ENCODE data around the gene SUGP1. TPM values are rescaled to one million over a fixed set of nuclear protein-coding genes. Genes with fewer than 3 reads are reported as not detected.

SUGP1 gene
- polyA plus RNA-seq, 1 donor from 2014 or later: 82.0 TPM

DNA sequence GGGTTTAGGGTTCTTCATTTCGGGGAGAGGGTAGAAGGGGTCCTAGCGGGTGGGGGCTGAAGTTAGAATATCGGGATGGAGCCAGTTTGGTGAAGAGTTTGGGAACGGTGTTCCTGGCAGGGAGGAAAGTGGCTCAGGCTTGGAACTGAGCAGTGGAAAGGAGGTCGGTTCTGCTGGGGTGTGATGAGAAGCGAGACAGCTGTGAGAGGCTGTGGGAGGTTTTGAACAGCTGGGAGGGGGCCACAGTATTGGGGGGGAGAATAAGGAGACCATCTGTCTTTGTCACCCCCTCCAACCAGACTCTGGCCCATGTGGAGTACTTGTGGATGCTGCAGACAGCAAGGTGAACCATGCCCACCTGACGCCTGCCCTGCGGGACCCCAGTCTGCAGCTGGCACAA, 46.2 kb downstream of the SUGP1 start:
- H4K20me1 ChIP-seq (ENCODE audit: insufficient read depth): no peaks in the 10 kb centered on the region
- H3K4me3 ChIP-seq (ENCODE audit: low read length): no peak overlapping the region
- H3K36me3 ChIP-seq (ENCODE audit: insufficient read depth, low read length): no peaks in the 10 kb centered on the region
- no peak overlapping the region for H3K4me2 ChIP-seq (ENCODE audit: low read length)
- H3K27ac ChIP-seq (ENCODE audit: low read length): no peak overlapping the region
- no peaks in the 10 kb centered on the region for H3K9me2 ChIP-seq (ENCODE audit: insufficient read depth, low read length)
- H3K9ac ChIP-seq (ENCODE audit: low read length): no peak overlapping the region
- no peaks in the 10 kb centered on the region for H3F3A ChIP-seq (ENCODE audit: insufficient read depth, low read length, poor library complexity, severe bottlenecking)
- no peak overlapping the region for H2AFZ ChIP-seq (ENCODE audit: low read depth, low read length)
- no peaks in the 10 kb centered on the region for H3K79me2 ChIP-seq (replicated peaks; ENCODE audit: insufficient read depth, low read length)
- no peak for TF ChIP-seq SMC3 (conservative IDR thresholded peaks at IDR 0.05; ENCODE audit: poor library complexity)
- H3K27me3 ChIP-seq (ENCODE audit: insufficient read depth, low read depth, low read length): no peaks in the 10 kb centered on the region
- H3K9me3 ChIP-seq (ENCODE audit: low read length): no peaks in the 10 kb centered on the region

DNA sequence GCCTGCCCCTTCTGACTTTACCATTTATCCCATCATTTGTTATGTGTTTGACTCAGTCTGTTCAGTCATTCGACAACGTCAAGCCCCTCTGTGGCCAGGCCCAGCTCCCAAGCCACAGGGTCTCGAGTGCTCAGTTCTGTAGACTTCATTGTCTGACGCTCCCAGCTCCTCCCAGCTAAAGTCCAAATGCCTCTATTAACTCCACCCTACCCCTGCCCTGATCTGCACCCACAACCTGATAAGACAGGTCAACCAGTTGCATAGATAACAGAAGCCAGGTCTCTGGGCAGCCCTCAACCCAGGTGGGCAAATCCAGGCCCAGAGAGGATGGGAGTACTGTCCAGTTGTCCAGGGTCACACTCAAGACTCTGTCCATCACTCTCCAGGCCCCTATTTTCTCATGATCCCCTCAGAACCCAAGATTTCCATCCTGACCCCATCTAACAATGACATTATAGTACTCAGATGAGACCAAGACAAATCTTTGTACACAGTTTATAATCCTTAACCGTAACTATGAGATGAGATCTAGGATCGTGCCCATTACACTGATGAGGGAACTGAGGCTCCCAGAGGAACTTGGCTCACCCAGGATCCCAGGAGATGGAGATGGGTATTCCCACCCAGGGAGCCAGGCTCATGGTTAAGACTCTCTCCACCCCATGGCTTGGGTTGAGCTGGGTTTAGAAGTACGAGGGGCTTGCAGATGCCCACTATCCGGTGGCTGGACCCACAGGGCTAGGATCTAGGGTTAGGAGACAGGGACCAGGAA, 48.3 kb downstream of the SUGP1 start:
- Histone ChIP-seq H3K4me3 (ENCODE audit: low read length) (no peak overlapping the region), H3K27ac (ENCODE audit: low read length) (no peak overlapping the region), H2AFZ (ENCODE audit: low read depth, low read length) (no peak overlapping the region), H3K9me3 (ENCODE audit: low read length) (no peaks in the 10 kb centered on the region), H4K20me1 (ENCODE audit: insufficient read depth) (no peaks in the 10 kb centered on the region), H3F3A (ENCODE audit: insufficient read depth, low read length, poor library complexity, severe bottlenecking) (no peaks in the 10 kb centered on the region), H3K36me3 (ENCODE audit: insufficient read depth, low read length) (no peaks in the 10 kb centered on the region), H3K9ac (ENCODE audit: low read length) (no peak overlapping the region), H3K27me3 (ENCODE audit: insufficient read depth, low read depth, low read length) (no peaks in the 10 kb centered on the region), H3K4me2 (ENCODE audit: low read length) (no peak overlapping the region), H3K79me2 (replicated peaks; ENCODE audit: insufficient read depth, low read length) (no peaks in the 10 kb centered on the region), H3K9me2 (ENCODE audit: insufficient read depth, low read length) (no peaks in the 10 kb centered on the region)
- TF ChIP-seq EP300 (conservative IDR thresholded peaks at IDR 0.05; ENCODE audit: poor library complexity, severe bottlenecking): no peak
- TF ChIP-seq RAD21 (conservative IDR thresholded peaks at IDR 0.05): no peak
- TF ChIP-seq EZH2 (IDR thresholded peaks at IDR 0.05; ENCODE audit: borderline replicate concordance, insufficient read depth, low read length, poor library complexity, severe bottlenecking): no peak
- TF ChIP-seq, protein P1, sequence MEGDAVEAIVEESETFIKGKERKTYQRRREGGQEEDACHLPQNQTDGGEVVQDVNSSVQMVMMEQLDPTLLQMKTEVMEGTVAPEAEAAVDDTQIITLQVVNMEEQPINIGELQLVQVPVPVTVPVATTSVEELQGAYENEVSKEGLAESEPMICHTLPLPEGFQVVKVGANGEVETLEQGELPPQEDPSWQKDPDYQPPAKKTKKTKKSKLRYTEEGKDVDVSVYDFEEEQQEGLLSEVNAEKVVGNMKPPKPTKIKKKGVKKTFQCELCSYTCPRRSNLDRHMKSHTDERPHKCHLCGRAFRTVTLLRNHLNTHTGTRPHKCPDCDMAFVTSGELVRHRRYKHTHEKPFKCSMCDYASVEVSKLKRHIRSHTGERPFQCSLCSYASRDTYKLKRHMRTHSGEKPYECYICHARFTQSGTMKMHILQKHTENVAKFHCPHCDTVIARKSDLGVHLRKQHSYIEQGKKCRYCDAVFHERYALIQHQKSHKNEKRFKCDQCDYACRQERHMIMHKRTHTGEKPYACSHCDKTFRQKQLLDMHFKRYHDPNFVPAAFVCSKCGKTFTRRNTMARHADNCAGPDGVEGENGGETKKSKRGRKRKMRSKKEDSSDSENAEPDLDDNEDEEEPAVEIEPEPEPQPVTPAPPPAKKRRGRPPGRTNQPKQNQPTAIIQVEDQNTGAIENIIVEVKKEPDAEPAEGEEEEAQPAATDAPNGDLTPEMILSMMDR (IDR thresholded peaks at IDR 0.05; ENCODE audit: poor library complexity, severe bottlenecking): no peak
- no peak for TF ChIP-seq POLR2AphosphoS5 (IDR thresholded peaks at IDR 0.05)
- no peak for TF ChIP-seq TAF1 (IDR thresholded peaks at IDR 0.05; ENCODE audit: low read depth)
- no peak for TF ChIP-seq MXI1 (conservative IDR thresholded peaks at IDR 0.05; ENCODE audit: poor library complexity, severe bottlenecking)
- TF ChIP-seq, protein P2, sequence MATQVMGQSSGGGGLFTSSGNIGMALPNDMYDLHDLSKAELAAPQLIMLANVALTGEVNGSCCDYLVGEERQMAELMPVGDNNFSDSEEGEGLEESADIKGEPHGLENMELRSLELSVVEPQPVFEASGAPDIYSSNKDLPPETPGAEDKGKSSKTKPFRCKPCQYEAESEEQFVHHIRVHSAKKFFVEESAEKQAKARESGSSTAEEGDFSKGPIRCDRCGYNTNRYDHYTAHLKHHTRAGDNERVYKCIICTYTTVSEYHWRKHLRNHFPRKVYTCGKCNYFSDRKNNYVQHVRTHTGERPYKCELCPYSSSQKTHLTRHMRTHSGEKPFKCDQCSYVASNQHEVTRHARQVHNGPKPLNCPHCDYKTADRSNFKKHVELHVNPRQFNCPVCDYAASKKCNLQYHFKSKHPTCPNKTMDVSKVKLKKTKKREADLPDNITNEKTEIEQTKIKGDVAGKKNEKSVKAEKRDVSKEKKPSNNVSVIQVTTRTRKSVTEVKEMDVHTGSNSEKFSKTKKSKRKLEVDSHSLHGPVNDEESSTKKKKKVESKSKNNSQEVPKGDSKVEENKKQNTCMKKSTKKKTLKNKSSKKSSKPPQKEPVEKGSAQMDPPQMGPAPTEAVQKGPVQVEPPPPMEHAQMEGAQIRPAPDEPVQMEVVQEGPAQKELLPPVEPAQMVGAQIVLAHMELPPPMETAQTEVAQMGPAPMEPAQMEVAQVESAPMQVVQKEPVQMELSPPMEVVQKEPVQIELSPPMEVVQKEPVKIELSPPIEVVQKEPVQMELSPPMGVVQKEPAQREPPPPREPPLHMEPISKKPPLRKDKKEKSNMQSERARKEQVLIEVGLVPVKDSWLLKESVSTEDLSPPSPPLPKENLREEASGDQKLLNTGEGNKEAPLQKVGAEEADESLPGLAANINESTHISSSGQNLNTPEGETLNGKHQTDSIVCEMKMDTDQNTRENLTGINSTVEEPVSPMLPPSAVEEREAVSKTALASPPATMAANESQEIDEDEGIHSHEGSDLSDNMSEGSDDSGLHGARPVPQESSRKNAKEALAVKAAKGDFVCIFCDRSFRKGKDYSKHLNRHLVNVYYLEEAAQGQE (IDR thresholded peaks at IDR 0.05; ENCODE audit: borderline replicate concordance): no peak
- TF ChIP-seq SMC3 (conservative IDR thresholded peaks at IDR 0.05; ENCODE audit: poor library complexity): no peak

Data from neural cell (in vitro differentiated cells).